ENCODE data around the gene INSYN2B.
"Not testable (repeated sequence)": the region's sequence is repeated elsewhere in the genome, so short reads cannot be mapped to it uniquely, and the experiment has no call there.

Gene INSYN2B

DNA sequence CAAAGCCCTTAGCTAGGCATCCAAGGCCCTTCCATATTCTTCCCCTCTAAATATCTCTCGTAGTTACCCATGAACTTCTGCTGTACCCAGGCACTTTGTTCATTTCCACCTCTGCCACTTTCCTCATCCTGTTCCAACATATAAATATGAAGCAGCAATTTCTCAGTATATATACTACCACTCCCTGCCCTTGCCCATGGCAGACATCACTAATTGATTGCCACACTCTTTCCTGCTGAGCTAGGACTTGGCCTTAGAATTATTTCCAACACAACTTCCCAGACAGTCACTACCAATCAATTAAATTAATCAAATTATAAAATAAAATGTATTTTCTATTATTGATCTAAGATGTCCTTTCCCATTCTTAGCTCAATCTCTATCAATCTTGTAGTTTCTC lies 8.5 kb downstream of the INSYN2B start:
- no peak for DNase-seq (ENCODE audit: low read depth in 2 of 2)

GRCh38 chr5:169970911-169971765 lies 9.2 kb downstream of the INSYN2B start:
- DNase-seq (ENCODE audit: low read depth in 2 of 2) = no peak

DNA sequence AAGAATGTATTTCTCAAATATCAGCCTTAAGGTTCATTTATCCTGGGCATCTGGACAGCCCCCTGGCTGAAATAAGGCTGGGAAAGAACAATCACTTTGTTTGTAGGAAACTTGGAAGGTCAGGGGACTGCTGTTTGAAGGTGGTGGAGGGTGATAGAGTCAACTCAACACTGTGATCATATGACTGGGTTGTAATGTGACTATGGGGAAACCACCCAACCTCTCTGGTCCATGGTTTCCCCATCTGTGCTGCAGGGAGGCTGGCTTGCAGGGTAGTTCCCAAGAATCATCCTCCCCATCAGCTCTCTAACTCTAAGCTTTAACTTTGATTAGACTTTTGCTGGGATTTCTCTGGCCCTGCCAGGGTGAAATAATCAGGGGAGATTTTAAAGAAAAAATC lies 10.0 kb downstream of the INSYN2B start:
- DNase-seq (ENCODE audit: low read depth in 2 of 2) = no peak

GRCh38 chr5:169964246-169964645 lies 16.0 kb downstream of the INSYN2B start:
- DNase-seq (ENCODE audit: low read depth in 2 of 2) = no peak

- no peak for DNase-seq (ENCODE audit: low read depth in 2 of 2)
These were observed 19.6 kb downstream of the INSYN2B start for GRCh38 chr5:169960659-169961058.

DNA sequence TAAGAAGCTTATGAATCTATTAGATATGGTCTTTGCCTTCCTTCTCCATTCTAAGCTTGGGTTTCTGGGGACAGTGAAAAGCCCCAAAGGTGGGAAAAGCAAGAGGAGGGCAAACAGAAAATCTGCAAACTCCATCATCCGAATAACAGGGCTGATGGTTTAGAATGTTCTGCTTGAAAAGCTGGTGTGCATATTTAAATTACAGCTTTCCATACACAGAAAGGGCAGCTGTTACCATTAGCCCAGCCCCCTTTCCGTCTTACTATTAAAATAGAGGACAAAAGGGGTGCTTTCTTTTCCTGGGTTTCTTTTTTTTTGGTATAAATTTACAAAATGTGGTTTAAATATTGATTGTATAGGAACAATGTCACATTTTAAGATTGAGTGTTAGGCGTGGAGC lies 22.0 kb downstream of the INSYN2B start:
- DNase-seq (ENCODE audit: low read depth in 2 of 2) = no peak

DNA sequence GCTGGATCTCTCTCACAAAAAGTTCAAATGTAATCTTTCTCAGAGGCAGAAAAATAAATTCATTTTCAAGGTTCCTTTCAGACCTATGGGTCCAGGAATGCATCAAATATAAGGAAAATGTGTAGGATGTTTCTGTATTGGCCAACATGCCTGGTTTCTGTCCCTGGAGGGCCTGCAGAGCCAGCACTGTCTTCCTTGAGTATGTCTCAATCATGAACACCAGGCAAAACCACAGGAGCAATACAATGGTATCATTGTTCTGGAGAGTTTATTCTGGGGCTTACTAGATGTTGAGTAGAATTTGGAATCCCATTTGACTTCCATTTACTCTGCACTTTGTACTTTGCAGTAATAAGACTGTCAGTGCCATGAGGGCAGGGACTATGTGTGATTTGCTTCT lies 23.5 kb downstream of the INSYN2B start:
- DNase-seq (ENCODE audit: low read depth in 2 of 2) = no peak

- DNase-seq (ENCODE audit: low read depth in 2 of 2) = no peak
These were observed 24.2 kb downstream of the INSYN2B start for GRCh38 chr5:169956126-169956525.

- DNase-seq (ENCODE audit: low read depth in 2 of 2) = no peak
These were observed 25.5 kb downstream of the INSYN2B start for GRCh38 chr5:169954786-169955185.

- DNase-seq (ENCODE audit: low read depth in 2 of 2) = not testable (repeated sequence)
These were observed 27.1 kb downstream of the INSYN2B start for GRCh38 chr5:169953196-169953595.

- DNase-seq (ENCODE audit: low read depth in 2 of 2) = no peak
These were observed 30.0 kb downstream of the INSYN2B start for GRCh38 chr5:169950333-169950732.

GRCh38 chr5:169946743-169947295 lies 33.5 kb downstream of the INSYN2B start:
- DNase-seq (ENCODE audit: low read depth in 2 of 2) = no peak

GRCh38 chr5:169945831-169946261 lies 34.4 kb downstream of the INSYN2B start:
- DNase-seq (ENCODE audit: low read depth in 2 of 2) = no peak

DNA sequence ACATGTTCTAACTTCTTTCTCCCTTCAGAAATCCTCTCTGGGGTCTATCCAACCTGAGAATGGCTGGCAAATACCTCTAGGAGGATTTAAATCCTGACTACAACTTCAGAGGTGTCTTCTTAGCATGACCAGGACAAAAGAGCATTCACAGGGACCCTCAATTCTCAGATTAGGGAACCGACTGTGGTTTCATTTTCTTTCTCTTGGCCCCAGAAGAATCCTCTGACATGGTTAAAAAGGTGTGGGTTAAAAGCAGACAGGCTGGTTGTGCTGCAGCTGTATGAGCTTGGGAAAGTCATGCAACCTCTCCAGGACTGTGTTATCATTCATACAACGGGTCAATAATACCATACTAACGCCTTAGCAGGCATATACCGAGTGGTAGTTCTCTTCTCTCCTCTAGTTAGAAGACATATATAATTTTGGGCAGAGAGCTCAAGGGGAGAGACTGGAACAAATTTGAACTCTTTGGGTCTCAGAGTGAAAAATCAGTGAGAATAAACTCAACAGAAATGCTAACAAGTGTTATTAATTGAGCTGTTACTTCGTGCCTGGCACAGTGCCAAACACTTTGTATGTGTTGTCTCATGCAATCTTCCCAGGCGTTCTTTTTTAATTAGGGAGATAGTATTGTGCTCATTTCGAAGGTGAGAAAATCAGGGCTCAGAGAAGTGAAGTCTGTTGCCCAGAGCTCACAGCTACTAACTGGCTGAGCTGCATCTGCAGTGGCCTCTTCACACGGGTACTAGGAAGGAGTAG lies 35.2 kb downstream of the INSYN2B start:
- no peak for DNase-seq (ENCODE audit: low read depth in 2 of 2)

GRCh38 chr5:169944115-169944514 lies 36.2 kb downstream of the INSYN2B start:
- DNase-seq (ENCODE audit: low read depth in 2 of 2) = no peak

DNA sequence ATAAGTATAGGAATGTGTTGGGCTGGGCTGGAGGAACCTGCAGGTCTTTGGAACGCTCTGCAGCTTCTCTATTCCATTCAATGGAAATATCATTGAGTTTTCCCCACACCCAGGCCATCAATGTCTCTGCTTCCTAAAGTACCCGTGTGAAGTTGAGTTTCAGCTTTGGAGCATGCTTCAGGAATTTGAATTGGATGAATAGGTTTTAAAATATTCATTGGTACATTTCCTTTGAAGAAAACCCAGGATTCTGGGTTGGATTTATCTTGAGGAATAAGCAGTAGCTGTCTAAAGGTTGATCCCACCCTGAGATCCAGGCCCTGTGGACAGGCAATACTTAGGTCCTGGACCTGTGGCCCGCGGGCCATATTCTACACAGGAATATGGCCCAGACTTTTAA lies 37.3 kb downstream of the INSYN2B start:
- DNase-seq (ENCODE audit: low read depth in 2 of 2) = no peak

DNA sequence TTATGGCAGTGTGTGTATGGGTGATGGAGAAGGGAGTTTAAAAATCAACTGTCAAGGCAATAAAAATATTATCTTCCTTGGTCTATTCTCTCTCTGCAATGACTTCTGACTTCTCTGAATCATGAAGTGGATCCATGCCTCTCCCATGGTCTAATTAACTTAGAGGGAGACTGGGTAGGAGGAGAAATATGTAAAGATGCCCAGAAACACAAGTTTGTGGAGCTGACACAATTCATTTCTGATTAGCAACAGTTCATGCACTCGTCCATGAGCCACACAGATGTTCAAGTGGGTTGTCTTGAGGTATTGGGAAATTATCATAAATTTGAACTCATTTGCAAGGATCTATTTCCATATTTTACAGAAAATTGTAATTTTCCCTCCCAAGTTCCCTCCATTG lies 38.1 kb downstream of the INSYN2B start:
- no peak for DNase-seq (ENCODE audit: low read depth in 2 of 2)

GRCh38 chr5:169941542-169941941 lies 38.8 kb downstream of the INSYN2B start:
- DNase-seq (ENCODE audit: low read depth in 2 of 2) = no peak

DNA sequence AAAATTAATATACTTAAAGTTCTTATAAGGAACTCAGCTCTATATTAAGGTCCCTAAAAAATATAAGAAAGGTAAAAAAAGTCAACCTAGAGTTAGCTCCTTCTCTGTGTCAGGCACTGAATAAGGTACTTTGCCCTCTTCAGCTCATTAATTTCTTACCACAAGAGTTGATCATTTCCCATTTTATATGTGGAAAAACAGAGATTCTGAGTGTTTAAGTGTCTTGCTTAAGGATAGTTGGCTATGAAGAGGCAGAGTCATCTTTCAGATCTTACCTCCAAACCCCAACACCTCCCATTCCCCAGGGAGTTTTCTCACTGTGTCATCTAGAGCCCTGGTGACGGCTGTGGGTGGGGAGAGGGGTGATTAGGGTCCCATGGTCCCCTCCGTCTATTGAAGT lies 40.6 kb downstream of the INSYN2B start:
- DNase-seq (ENCODE audit: low read depth in 2 of 2) = no peak

DNA sequence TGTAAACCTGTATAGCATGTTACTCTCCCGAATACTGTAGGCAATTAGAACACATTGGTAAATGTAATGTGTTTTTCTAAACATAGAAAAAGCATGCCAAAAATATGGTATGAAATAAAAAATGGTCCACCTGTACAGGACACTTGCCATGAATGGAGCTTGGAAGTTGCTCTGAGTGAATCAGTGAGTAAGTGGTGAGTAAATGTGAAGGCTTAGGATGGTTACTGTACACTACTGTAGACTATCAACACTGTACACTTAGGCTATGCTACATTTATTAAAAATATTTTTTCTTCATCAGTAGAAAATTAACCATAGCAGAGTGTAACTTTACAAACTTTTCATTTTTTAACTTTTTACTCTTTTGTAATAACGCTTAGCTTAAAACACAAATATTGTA lies 41.9 kb downstream of the INSYN2B start:
- no peak for DNase-seq (ENCODE audit: low read depth in 2 of 2)

DNA sequence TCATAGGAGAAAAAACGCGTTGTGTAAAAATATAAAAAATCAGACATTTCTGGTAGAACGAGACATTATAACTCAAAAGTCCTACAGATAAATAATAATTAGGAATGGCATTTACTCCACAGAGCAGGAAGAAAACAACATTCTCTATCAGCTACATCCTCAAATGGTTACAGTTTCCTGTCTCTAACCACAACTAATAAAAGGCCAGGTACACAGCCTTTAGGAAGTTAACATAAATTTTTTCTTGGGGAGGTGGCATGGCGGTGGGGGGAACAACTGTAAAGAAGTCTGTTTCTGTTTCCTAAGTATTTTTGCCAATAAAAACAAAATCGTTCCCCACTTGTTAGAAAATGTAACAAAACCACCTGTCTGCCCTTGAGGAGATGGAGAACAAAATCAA lies 44.5 kb downstream of the INSYN2B start:
- DNase-seq (ENCODE audit: low read depth in 2 of 2) = no peak

DNA sequence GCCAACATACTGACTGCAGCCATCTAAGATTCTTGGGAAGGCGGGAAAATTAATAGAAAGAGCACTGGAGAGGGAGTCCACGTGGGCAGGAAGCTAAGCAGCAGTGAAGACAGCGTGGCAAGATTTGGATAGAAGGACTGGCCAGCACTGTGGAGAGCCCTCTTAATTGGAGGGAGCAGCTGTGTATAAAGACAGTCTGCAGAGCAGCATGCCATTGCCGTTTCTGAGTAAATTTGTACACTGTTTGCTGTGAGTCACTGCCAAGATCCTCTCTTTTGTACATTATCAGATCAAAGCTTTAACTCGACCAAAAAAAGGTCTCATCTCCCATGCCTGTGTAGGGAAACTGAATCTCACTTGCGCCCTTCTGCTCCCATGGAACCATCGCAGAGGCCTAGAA lies 45.3 kb downstream of the INSYN2B start:
- no peak for DNase-seq (ENCODE audit: low read depth in 2 of 2)

DNA sequence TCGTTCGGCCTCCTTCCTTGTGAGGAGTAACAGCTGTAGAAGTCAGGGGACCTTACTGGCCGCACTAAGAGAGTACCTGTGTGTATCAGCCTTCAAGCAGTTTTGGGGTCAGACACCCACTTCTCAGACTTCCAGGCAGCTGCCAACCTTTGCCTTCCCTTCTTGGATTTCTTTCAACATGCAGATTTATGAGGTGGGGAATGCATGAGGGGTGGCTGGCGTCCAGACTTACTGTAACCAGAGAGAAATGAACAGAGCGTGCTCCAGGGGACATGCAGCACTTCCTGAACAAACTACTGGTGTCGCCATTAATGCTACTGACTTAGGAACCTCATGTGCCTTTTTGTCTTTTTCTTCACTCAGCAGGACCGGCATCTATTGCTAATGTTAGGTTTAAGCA lies 46.7 kb downstream of the INSYN2B start:
- DNase-seq (ENCODE audit: low read depth in 2 of 2) = no peak

Measured in stimulated activated CD8-positive, alpha-beta memory T cell treated with anti-CD3 and anti-CD28 coated beads, Interleukin-2, amount 100 ng/mL, for 48 hours (primary cell).